DND-41 (cell line): Measurements from ENCODE around the gene IFRD2.

ENCODE experiments used
- CTCF ChIP-seq: IDR thresholded peaks from 2 replicates; pipeline ENCODE4 v1.5.1; 2012; ENCODE audit warnings: borderline replicate concordance, low read length, moderate library complexity, mild to moderate bottlenecking; ENCODE audit not compliant: poor library complexity, severe bottlenecking; ENCODE audit errors: extremely low read depth
- EZH2 ChIP-seq: IDR thresholded peaks from 3 replicates; pipeline ENCODE4 v1.6.1; 2012; ENCODE audit warnings: borderline replicate concordance, low read depth, mild to moderate bottlenecking, moderate library complexity, low read length, inconsistent platforms; ENCODE audit not compliant: severe bottlenecking

DNA sequence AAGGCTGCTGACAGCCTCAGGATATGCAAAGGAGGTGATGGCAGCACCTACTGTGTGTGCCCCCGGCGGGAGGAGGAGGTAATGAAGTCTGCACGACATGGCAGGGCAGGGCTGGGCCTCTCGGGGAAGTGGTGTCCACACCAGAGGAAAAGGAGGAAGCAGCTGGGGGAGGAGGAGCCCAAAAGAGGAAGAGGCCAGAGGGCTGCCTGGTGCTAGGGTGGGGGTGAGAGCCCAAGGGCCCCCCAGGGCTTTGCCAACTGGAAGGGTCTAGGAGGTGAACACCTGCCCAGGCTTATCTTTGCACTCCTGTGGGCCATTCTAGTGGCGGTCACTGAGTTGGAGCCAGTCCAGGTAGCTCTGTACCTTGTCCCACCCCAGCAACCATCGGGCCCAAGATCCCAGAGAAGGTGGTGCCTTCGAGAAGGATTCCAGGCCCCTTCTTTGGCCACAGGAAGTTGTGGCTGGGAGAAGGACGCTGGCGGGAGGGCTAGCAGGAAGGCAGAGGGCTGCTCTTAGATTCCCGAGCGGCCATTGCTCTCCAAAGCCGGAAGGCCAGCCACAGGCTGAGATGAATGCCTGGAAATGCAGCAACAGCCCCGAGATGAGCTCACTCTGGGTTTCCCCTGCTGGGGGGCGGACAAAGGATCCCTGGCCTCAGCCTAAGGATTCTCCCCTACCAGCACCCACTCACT is 49.2 kb downstream of the IFRD2 start:
- TF ChIP-seq CTCF, result no peak
- no peak for TF ChIP-seq EZH2
